Retinal pigment epithelial cell (primary cell): Measurements from ENCODE around the gene DOCK10.

Experiments
- DNase-seq: peaks from one replicate; pipeline ENCODE4 v3.0.0-alpha.2; 2010; ENCODE audit warnings: low read depth
- H3K4me3 ChIP-seq: 2 replicates; pipeline ENCODE4 v1.5.1; 2011; ENCODE audit warnings: mild to moderate bottlenecking, low read length, control low read depth, moderate library complexity
- CTCF ChIP-seq: conservative IDR thresholded peaks from 2 replicates; pipeline ENCODE4 v1.5.1; 2011; ENCODE audit warnings: low read depth, low read length, control low read depth, inconsistent platforms

Gene DOCK10

GRCh38 chr2:224734949-224735348 is 307.3 kb downstream of the DOCK10 start:
- TF ChIP-seq CTCF = no peak
- H3K4me3 ChIP-seq = no peak overlapping the region
- DNase-seq = no peak

- no peak for DNase-seq
- no peak overlapping the region for H3K4me3 ChIP-seq
- no peak for TF ChIP-seq CTCF
Measured at GRCh38 chr2:224731665-224732064, 310.6 kb downstream of the DOCK10 start.

GRCh38 chr2:224729435-224729834 is 312.8 kb downstream of the DOCK10 start:
- H3K4me3 ChIP-seq = no peak overlapping the region
- no peak for DNase-seq
- TF ChIP-seq CTCF = no peak

GRCh38 chr2:224724331-224724730 is 317.9 kb downstream of the DOCK10 start:
- TF ChIP-seq CTCF = no peak
- no peak overlapping the region for H3K4me3 ChIP-seq
- no peak for DNase-seq

GRCh38 chr2:224723586-224724217 is 318.6 kb downstream of the DOCK10 start:
- TF ChIP-seq CTCF = no peak
- no peak overlapping the region for H3K4me3 ChIP-seq
- DNase-seq = no peak

- no peak for TF ChIP-seq CTCF
- DNase-seq = no peak
Measured at GRCh38 chr2:224722770-224723169, 319.5 kb downstream of the DOCK10 start.

GRCh38 chr2:224722250-224722649 is 320.0 kb downstream of the DOCK10 start:
- DNase-seq = peak; percentile 14
- no peak overlapping the region for H3K4me3 ChIP-seq
- TF ChIP-seq CTCF = no peak

More at GRCh38 chr2:224722770-224723169, 319.5 kb downstream of the DOCK10 start:
- no peak overlapping the region for H3K4me3 ChIP-seq
